GM21526 (cell line): Measurements from ENCODE around the gene RAG2.
"Not testable (repeated sequence)": the region's sequence is repeated elsewhere in the genome, so short reads cannot be mapped to it uniquely, and the experiment has no call there.

ENCODE experiments used
- ATAC-seq: cut with Tn5 transposase; IDR thresholded peaks from one replicate; pipeline ENCODE4 v1.9.1; 2021; ENCODE audit warnings: moderate library complexity; ENCODE audit not compliant: unreplicated experiment, low FRiP score

RAG2 gene

GRCh38 chr11:36557390-36557789 lies 40.6 kb downstream of the RAG2 start:
- ATAC-seq: not testable (repeated sequence)

- no peak for ATAC-seq
Measured at GRCh38 chr11:36550385-36551115, 47.5 kb downstream of the RAG2 start.
